Cardiac muscle cell (in vitro differentiated cells and primary cell): ENCODE results near the gene M6PR. TPM values are rescaled to one million over a fixed set of nuclear protein-coding genes. Genes with fewer than 3 reads are reported as not detected.
"Not testable (repeated sequence)": the region's sequence is repeated elsewhere in the genome, so short reads cannot be mapped to it uniquely, and the experiment has no call there.

ENCODE experiments used
- DNase-seq, 2 donors: peaks; one replicate each; pipeline versions ENCODE4 v3.0.0 to v3.0.0-alpha.2; 2010 to 2017; ENCODE audit warnings: low read depth in 1 of 2, low spot score in 1 of 2
- H3K27ac ChIP-seq: fragments of 200-600 bp; sonication (generic); 2 replicates; pipeline ENCODE4 v1.5.1; 2016
- H3K27me3 ChIP-seq: fragments of 200-600 bp; sonication (generic); 2 replicates; pipeline ENCODE4 v1.6.0; 2016; ENCODE audit warnings: control low read depth
- H3K36me3 ChIP-seq: fragments of 200-600 bp; sonication (generic); 2 replicates; pipeline ENCODE4 v1.5.1; 2016; ENCODE audit warnings: control low read depth
- H3K4me1 ChIP-seq: fragments of 200-600 bp; sonication (generic); 2 replicates; pipeline ENCODE4 v1.8.1; 2017; ENCODE audit warnings: low read depth, mild to moderate bottlenecking, mixed run types
- H3K4me3 ChIP-seq: fragments of 200-600 bp; sonication (generic); 2 replicates; pipeline ENCODE4 v1.5.1; 2016; ENCODE audit warnings: mild to moderate bottlenecking
- H3K9me3 ChIP-seq: fragments of 200-600 bp; sonication (generic); 2 replicates; pipeline ENCODE4 v1.5.1; 2017; ENCODE audit warnings: low read depth, mild to moderate bottlenecking, control low read depth
- CTCF ChIP-seq: IDR thresholded peaks from 2 replicates; pipeline ENCODE4 v1.5.1; 2012; ENCODE audit warnings: low read depth, mild to moderate bottlenecking, low read length
- polyA plus RNA-seq: library from polyadenylated mRNA; unstranded; fragments of >200 nt; fragmentation: Nextera tagmentation; extraction: Ambion mirVana; gene quantifications from 2 replicates; pipeline ENCODE4 v1.2.1, GENCODE V29; 2016
- total RNA-seq: library from RNA; depleted of rRNA; stranded (reverse); fragments of >200 nt; gene quantifications from 2 replicates; pipeline ENCODE4 v1.2.3, GENCODE V29; 2016

M6PR gene
- total and polyA plus RNA-seq, 2 experiments from 2014 or later: 91.2 to 108 TPM

DNA sequence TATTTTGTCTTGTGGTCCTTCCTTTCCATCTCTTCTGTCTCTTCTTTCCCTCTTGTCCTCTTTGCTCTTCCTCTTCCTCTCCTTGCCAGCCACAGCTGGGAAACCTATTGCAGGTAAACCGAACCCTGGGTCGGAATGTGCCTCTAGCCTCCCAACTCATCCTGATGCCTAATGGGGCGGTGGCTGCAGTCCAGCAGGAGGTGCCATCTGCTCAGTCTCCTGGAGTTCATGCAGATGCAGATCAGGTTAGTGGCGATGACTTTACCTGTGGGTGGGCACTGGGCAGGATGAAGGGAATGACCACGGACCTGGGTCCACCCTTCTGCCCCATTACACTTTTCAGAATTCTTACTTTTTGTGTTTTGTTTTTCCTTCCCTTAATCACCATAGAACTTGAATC lies 26.9 kb downstream of the M6PR start:
- Histone ChIP-seq H3K27me3 (no peaks in the 10 kb centered on the region), H3K4me3 (no peak overlapping the region), H3K36me3 (peaks cover 23% of the 10 kb centered on the region), H3K4me1 (no peaks in the 10 kb centered on the region), H3K9me3 (no peaks in the 10 kb centered on the region), H3K27ac (no peak overlapping the region)
- DNase-seq: no peak
- TF ChIP-seq CTCF: no peak

DNA sequence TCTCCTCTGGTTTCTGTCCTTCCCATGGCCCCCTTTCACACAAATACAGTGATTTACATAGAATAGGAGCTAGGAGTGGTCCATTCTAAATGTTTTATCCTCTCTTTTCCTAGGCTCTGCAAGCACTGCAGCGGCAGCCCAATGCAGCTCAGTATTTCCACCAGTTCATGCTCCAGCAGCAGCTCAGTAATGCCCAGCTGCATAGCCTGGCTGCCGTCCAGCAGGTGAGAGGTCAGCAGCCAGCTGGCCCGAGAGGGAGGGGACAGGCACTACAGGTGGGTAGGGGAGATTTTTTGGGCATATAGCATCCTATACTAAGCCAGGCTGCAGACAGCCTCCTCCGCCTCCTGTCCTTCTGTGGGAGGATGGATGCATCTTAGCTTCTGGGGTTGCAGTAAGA lies 29.8 kb downstream of the M6PR start:
- H3K4me1 ChIP-seq, H3K27me3 ChIP-seq, DNase-seq, H3K27ac ChIP-seq, H3K9me3 ChIP-seq, H3K4me3 ChIP-seq: not testable (repeated sequence)
- H3K36me3 ChIP-seq: peaks cover 23% of the 10 kb centered on the region

- Histone ChIP-seq H3K36me3 (peaks cover 18% of the 10 kb centered on the region), H3K4me1 (peaks cover 11% of the 10 kb centered on the region), H3K27me3 (no peaks in the 10 kb centered on the region), H3K9me3 (no peaks in the 10 kb centered on the region), H3K4me3 (no peak overlapping the region), H3K27ac (no peak overlapping the region)
- no peak for TF ChIP-seq CTCF
- no peak for DNase-seq
Observed at GRCh38 chr12:8917751-8918150, 31.7 kb downstream of the M6PR start.

DNA sequence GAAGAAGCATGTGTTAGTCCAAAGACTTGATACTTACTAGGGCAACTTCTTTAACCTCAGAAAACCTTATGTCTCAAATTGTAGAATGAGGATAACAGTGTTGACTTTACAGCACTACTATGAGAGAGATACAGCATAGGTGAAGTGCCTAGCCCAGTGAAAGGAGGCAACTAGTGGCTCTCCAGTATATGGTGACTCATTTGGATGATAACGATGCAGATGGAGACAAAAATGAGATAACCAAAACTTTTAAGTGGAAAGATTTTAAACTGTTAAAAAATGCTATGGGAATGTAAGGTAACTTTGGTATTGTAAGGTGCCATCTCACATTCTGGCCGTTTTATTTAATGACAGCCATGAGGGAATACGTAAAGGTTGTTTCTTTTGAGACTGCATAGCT lies 32.4 kb downstream of the M6PR start:
- no peaks in the 10 kb centered on the region for H3K27me3 ChIP-seq
- H3K4me3 ChIP-seq: no peak overlapping the region
- DNase-seq: no peak
- H3K27ac ChIP-seq: no peak overlapping the region
- no peak for TF ChIP-seq CTCF
- H3K4me1 ChIP-seq: peaks cover 18% of the 10 kb centered on the region
- H3K36me3 ChIP-seq: peaks cover 15% of the 10 kb centered on the region
- no peaks in the 10 kb centered on the region for H3K9me3 ChIP-seq

GRCh38 chr12:8916154-8916553 lies 33.3 kb downstream of the M6PR start:
- H3K4me3 ChIP-seq: no peak overlapping the region

More at GRCh38 chr12:8916154-8916553, 33.3 kb downstream of the M6PR start:
- no peaks in the 10 kb centered on the region for H3K9me3 ChIP-seq
- TF ChIP-seq CTCF: no peak
- peaks cover 9% of the 10 kb centered on the region for H3K36me3 ChIP-seq
- no peaks in the 10 kb centered on the region for H3K27me3 ChIP-seq
- H3K4me1 ChIP-seq: peaks cover 21% of the 10 kb centered on the region
- H3K27ac ChIP-seq: no peak overlapping the region
- no peak for DNase-seq
